G401 (cell line): Measurements from ENCODE around the gene MYL10. TPM values are rescaled to one million over a fixed set of nuclear protein-coding genes. Genes with fewer than 3 reads are reported as not detected.
A peak's percentile ranks its signal among the peaks of the same experiment; 100 is the strongest.
"Not testable (repeated sequence)": the region's sequence is repeated elsewhere in the genome, so short reads cannot be mapped to it uniquely, and the experiment has no call there.

ENCODE experiments used
- DNase-seq: peaks from one replicate; pipeline ENCODE4 v3.0.0-alpha.2; 2015; ENCODE audit warnings: low spot score
- in situ Hi-C: cut with HindIII; loops from 2 replicates; pipeline ENCODE4 v1.10.0; 2016; ENCODE audit warnings: low sequenced_read_pairs, mixed read lengths
- total RNA-seq: library from RNA; depleted of rRNA; stranded (reverse); fragments of >200 nt; shearing (Covaris generic); gene quantifications from 2 replicates; pipeline ENCODE4 v1.2.3, GENCODE V29; 2014

MYL10 gene
- total RNA-seq, 1 experiment from 2014 or later = 0.17 TPM

GRCh38 chr7:101659706-101660105 is 30.6 kb upstream of the MYL10 start:
- no peak for DNase-seq
- in situ Hi-C loops = no loop called here

GRCh38 chr7:101657171-101657570 is 28.1 kb upstream of the MYL10 start:
- DNase-seq = no peak
- in situ Hi-C loops = no loop called here

- in situ Hi-C loops = no loop called here
- no peak for DNase-seq
Observed at GRCh38 chr7:101651112-101651511, 22.0 kb upstream of the MYL10 start.

- in situ Hi-C loops = no loop called here
- DNase-seq = no peak
Observed at GRCh38 chr7:101650579-101651081, 21.5 kb upstream of the MYL10 start.

GRCh38 chr7:101647876-101648275 is 18.8 kb upstream of the MYL10 start:
- in situ Hi-C loops, DNase-seq: not testable (repeated sequence)

- no peak for DNase-seq
- in situ Hi-C loops = no loop called here
Observed at GRCh38 chr7:101645951-101646350, 16.9 kb upstream of the MYL10 start.

GRCh38 chr7:101644879-101645278 is 15.8 kb upstream of the MYL10 start:
- in situ Hi-C loops = no loop called here
- DNase-seq = no peak

GRCh38 chr7:101639127-101639526 is 10.0 kb upstream of the MYL10 start:
- in situ Hi-C loops, DNase-seq: not testable (repeated sequence)

- in situ Hi-C loops = no loop called here
- DNase-seq = no peak
Observed at GRCh38 chr7:101636822-101637623, 7.9 kb upstream of the MYL10 start.

GRCh38 chr7:101635484-101635883 is 6.4 kb upstream of the MYL10 start:
- no peak for DNase-seq
- in situ Hi-C loops = no loop called here

GRCh38 chr7:101634196-101634717 is 5.2 kb upstream of the MYL10 start:
- DNase-seq = no peak
- in situ Hi-C loops = no loop called here

- in situ Hi-C loops = no loop called here
- DNase-seq = peak; percentile 94
Observed at GRCh38 chr7:101633511-101633910, 4.4 kb upstream of the MYL10 start.

- in situ Hi-C loops = no loop called here
- DNase-seq = no peak
Observed at GRCh38 chr7:101632641-101633040, 3.5 kb upstream of the MYL10 start.

- DNase-seq = no peak
- in situ Hi-C loops = no loop called here
Observed at GRCh38 chr7:101631224-101631714, 2.2 kb upstream of the MYL10 start.

GRCh38 chr7:101630591-101630990 is 1.5 kb upstream of the MYL10 start:
- DNase-seq = no peak
- in situ Hi-C loops = no loop called here

GRCh38 chr7:101628522-101628921 is 574 bp downstream of the MYL10 start:
- DNase-seq = no peak

GRCh38 chr7:101626758-101627157 is 2.3 kb downstream of the MYL10 start:
- in situ Hi-C loops = no loop called here

More at GRCh38 chr7:101628522-101628921, 574 bp downstream of the MYL10 start:
- in situ Hi-C loops = no loop called here

GRCh38 chr7:101626069-101626671 is 2.9 kb downstream of the MYL10 start:
- in situ Hi-C loops = no loop called here
- no peak for DNase-seq

More at GRCh38 chr7:101626758-101627157, 2.3 kb downstream of the MYL10 start:
- DNase-seq = no peak

GRCh38 chr7:101625031-101625791 is 3.9 kb downstream of the MYL10 start:
- DNase-seq = no peak
- in situ Hi-C loops = no loop called here
